Liver (tissue), 9 donors: Measurements from ENCODE around the gene COX7A1. TPM values are rescaled to one million over a fixed set of nuclear protein-coding genes. Genes with fewer than 3 reads are reported as not detected.
A peak's percentile ranks its signal among the peaks of the same experiment; 100 is the strongest.

Experiments
- DNase-seq: peaks from one replicate; pipeline ENCODE4 v3.0.0-alpha.2; 2017; ENCODE audit warnings: low spot score
- H3K27ac ChIP-seq, 2 donors: one replicate each; pipeline ENCODE4 v1.7.0; 2013; ENCODE audit warnings: inconsistent platforms in 2 of 2, low read length in 2 of 2, control low read depth in 1 of 2, low read depth in 1 of 2, mild to moderate bottlenecking in 1 of 2
- H3K27me3 ChIP-seq, 4 donors: one replicate each; pipeline versions ENCODE4 v1.6.1 to v1.7.0; 2013; ENCODE audit warnings: low read length in 3 of 4, inconsistent platforms in 1 of 4, mild to moderate bottlenecking in 1 of 4, moderate library complexity in 1 of 4; ENCODE audit not compliant: control insufficient read depth in 4 of 4, insufficient read depth in 4 of 4
- H3K36me3 ChIP-seq, 4 donors: one replicate each; pipeline versions ENCODE4 v1.6.1 to v1.7.0; 2013; ENCODE audit warnings: low read length in 3 of 4, mild to moderate bottlenecking in 3 of 4, low read depth in 1 of 4, moderate library complexity in 1 of 4; ENCODE audit not compliant: control insufficient read depth in 4 of 4, insufficient read depth in 3 of 4
- H3K4me1 ChIP-seq, 4 donors: one replicate each; pipeline versions ENCODE4 v1.6.1 to v1.7.0; 2013; ENCODE audit warnings: low read length in 3 of 4, mild to moderate bottlenecking in 3 of 4, moderate library complexity in 1 of 4; ENCODE audit not compliant: control insufficient read depth in 4 of 4, insufficient read depth in 4 of 4
- H3K4me3 ChIP-seq, 3 donors: one replicate each; pipeline versions ENCODE4 v1.6.1 to v1.7.0; 2013; ENCODE audit warnings: low read length in 3 of 3, control low read depth in 1 of 3, low read depth in 1 of 3, mild to moderate bottlenecking in 1 of 3
- H3K9ac ChIP-seq, 2 donors: one replicate each; pipeline ENCODE4 v1.7.0; 2013; ENCODE audit warnings: low read length in 2 of 2, mild to moderate bottlenecking in 2 of 2, moderate library complexity in 2 of 2, control low read depth in 1 of 2, low read depth in 1 of 2
- H3K9me3 ChIP-seq, 4 donors: one replicate each; pipeline versions ENCODE4 v1.6.1 to v1.7.0; 2013; ENCODE audit warnings: low read length in 3 of 4; ENCODE audit not compliant: control insufficient read depth in 4 of 4
- EGR1 ChIP-seq, 2 donors: IDR thresholded peaks; 2 replicates each; pipeline ENCODE4 v1.6.1; 2016 to 2018; ENCODE audit warnings: antibody characterized with exemption in 2 of 2, low read depth in 2 of 2
- FOXA1 ChIP-seq: IDR thresholded peaks from 2 replicates; pipeline ENCODE4 v1.6.1; 2016; ENCODE audit warnings: antibody characterized with exemption
- FOXA2 ChIP-seq: IDR thresholded peaks from 2 replicates; pipeline ENCODE4 v1.6.1; 2016; ENCODE audit warnings: antibody characterized with exemption
- GABPA ChIP-seq, 2 donors: IDR thresholded peaks in 1 of 2; conservative IDR thresholded peaks in 1 of 2; 2 replicates each; pipeline ENCODE4 v1.6.1; 2016; ENCODE audit warnings: antibody characterized with exemption in 2 of 2, mild to moderate bottlenecking in 1 of 2, moderate library complexity in 1 of 2
- HNF4A ChIP-seq, 2 donors: conservative IDR thresholded peaks; 2 replicates each; pipeline ENCODE4 v1.6.1; 2016; ENCODE audit warnings: antibody characterized with exemption in 2 of 2, mild to moderate bottlenecking in 2 of 2
- HNF4G ChIP-seq: IDR thresholded peaks from 2 replicates; pipeline ENCODE4 v1.6.1; 2016; ENCODE audit warnings: antibody characterized with exemption
- JUND ChIP-seq, 2 donors: IDR thresholded peaks; 2 replicates each; pipeline ENCODE4 v1.6.1; 2016; ENCODE audit warnings: antibody characterized with exemption in 2 of 2
- NR2F2 ChIP-seq: IDR thresholded peaks from 2 replicates; pipeline ENCODE4 v1.6.1; 2016; ENCODE audit warnings: antibody characterized with exemption
- RAD21 ChIP-seq, 2 donors: IDR thresholded peaks; 2 replicates each; pipeline ENCODE4 v1.6.1; 2016; ENCODE audit warnings: antibody characterized with exemption in 2 of 2, mild to moderate bottlenecking in 2 of 2
- RXRA ChIP-seq, 2 donors: IDR thresholded peaks; 2 replicates each; pipeline ENCODE4 v1.6.1; 2017 to 2018; ENCODE audit warnings: antibody characterized with exemption in 2 of 2, mild to moderate bottlenecking in 1 of 2
- SP1 ChIP-seq: IDR thresholded peaks from 2 replicates; pipeline ENCODE4 v1.6.1; 2018; ENCODE audit warnings: antibody characterized with exemption, mild to moderate bottlenecking
- YY1 ChIP-seq: IDR thresholded peaks from 2 replicates; pipeline ENCODE4 v1.6.1; 2016; ENCODE audit warnings: antibody characterized with exemption, mild to moderate bottlenecking
- WGBS: extraction: QIAGEN DNeasy Blood & Tissue Kit; methylation state at CpG from one replicate; pipeline ENCODE4 v1.1.7; 2013; 5-methylcytosine and 5-hydroxymethylcytosine counted together
- polyA plus RNA-seq, 2 donors: library from polyadenylated mRNA; stranded (reverse) in 1 of 2; unstranded in 1 of 2; fragments of 200-250 nt in 1 of 2; fragments of >200 nt in 1 of 2; fragmentation: Nextera tagmentation in 1 of 2; extraction: Ambion mirVana in 1 of 2; gene quantifications; one replicate each; pipeline versions ENCODE4 v1.2.1 to v1.2.3, GENCODE V29; 2013 to 2015
- total RNA-seq, 2 donors: library from RNA; depleted of rRNA; stranded (reverse); fragments of >200 nt; gene quantifications; one replicate each; pipeline ENCODE4 v1.2.3, GENCODE V29; 2014
- TF ChIP-seq, protein P1 (sequence below): fragments of 150-350 bp; IDR thresholded peaks from 2 replicates; pipeline ENCODE4 v1.5.1; 2017; ENCODE audit warnings: improper control_type of control experiment, low read depth, low read length; ENCODE audit not compliant: missing input control
- TF ChIP-seq, protein P2 (sequence below): IDR thresholded peaks from 2 replicates; pipeline ENCODE4 v1.6.1; 2016; ENCODE audit warnings: antibody characterized with exemption
- TF ChIP-seq, protein P3 (sequence below): IDR thresholded peaks from 2 replicates; pipeline ENCODE4 v1.6.1; 2016; ENCODE audit warnings: antibody characterized with exemption, mild to moderate bottlenecking
- donor health status: healthy.
- donor health status: healthy.
- donor health status: healthy.
- donor health status: healthy.
- donor health status: healthy.

Gene COX7A1
- total and polyA plus RNA-seq, 4 donors, result 0.17 to 11.4 (median 1.3) TPM

DNA sequence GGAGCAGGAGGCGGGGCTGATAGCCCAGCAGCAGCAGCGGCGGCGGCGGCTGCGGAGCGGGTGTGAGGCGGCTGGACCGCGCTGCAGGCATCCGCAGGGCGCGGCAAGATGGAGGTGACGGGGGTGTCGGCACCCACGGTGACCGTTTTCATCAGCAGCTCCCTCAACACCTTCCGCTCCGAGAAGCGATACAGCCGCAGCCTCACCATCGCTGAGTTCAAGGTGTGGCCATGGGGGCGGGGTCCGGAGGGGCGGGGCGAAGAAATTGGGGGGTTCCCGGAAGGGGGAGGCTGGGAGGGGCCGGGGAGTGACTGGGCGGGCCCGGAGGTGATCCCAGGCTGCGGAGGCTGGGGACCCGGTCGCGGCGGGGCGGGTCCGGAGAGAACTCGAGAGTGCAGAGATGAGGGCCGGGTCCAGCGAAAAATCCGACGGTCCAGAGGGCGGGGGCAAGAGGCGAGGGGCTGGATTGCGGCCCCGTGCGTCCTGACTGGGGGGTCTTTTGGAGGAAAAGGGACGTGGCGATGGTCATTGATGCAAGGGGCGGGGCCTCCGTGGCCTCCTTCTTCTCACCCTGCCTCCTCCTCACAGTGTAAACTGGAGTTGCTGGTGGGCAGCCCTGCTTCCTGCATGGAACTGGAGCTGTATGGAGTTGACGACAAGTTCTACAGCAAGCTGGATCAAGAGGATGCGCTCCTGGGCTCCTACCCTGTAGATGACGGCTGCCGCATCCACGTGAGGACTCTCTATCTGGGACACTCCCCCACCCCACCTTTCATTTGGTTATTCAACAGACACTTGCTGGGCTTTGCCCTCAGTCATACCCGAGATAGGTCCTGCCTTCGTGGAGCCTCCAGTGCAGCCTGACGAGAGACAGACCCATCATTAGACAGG, 36.5 kb downstream of the COX7A1 start, which contains the start of gene TBCB:
TBCB (plus strand) TSS at position 16 of the 891 bp plus-strand sequence; CDS start at position 109, 93 bp downstream.
- peak within 1 kb of the TSS; percentile 81 to 87 for H3K27ac ChIP-seq
- peaks cover 0 to 17% (median 8%) of the 10 kb centered on the region in 4 donors for H3K36me3 ChIP-seq
- no peaks in the 10 kb centered on the region for H3K9me3 ChIP-seq
- peaks cover 5 to 21% (median 17%) of the 10 kb centered on the region in 4 donors for H3K4me1 ChIP-seq
- TF ChIP-seq SP1, result peak; percentile 47
- TF ChIP-seq, protein P1, sequence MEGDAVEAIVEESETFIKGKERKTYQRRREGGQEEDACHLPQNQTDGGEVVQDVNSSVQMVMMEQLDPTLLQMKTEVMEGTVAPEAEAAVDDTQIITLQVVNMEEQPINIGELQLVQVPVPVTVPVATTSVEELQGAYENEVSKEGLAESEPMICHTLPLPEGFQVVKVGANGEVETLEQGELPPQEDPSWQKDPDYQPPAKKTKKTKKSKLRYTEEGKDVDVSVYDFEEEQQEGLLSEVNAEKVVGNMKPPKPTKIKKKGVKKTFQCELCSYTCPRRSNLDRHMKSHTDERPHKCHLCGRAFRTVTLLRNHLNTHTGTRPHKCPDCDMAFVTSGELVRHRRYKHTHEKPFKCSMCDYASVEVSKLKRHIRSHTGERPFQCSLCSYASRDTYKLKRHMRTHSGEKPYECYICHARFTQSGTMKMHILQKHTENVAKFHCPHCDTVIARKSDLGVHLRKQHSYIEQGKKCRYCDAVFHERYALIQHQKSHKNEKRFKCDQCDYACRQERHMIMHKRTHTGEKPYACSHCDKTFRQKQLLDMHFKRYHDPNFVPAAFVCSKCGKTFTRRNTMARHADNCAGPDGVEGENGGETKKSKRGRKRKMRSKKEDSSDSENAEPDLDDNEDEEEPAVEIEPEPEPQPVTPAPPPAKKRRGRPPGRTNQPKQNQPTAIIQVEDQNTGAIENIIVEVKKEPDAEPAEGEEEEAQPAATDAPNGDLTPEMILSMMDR, result no peak
- DNase-seq, result peak; percentile 87
- WGBS, result 9% methylated on average over 59 of the region's 59 CpGs
- no peaks in the 10 kb centered on the region for H3K27me3 ChIP-seq
- peak within 1 kb of the TSS; percentile 93 to 94 for H3K9ac ChIP-seq
- H3K4me3 ChIP-seq, result peak within 1 kb of the TSS; percentile 78 to 99 (median 97)

DNA sequence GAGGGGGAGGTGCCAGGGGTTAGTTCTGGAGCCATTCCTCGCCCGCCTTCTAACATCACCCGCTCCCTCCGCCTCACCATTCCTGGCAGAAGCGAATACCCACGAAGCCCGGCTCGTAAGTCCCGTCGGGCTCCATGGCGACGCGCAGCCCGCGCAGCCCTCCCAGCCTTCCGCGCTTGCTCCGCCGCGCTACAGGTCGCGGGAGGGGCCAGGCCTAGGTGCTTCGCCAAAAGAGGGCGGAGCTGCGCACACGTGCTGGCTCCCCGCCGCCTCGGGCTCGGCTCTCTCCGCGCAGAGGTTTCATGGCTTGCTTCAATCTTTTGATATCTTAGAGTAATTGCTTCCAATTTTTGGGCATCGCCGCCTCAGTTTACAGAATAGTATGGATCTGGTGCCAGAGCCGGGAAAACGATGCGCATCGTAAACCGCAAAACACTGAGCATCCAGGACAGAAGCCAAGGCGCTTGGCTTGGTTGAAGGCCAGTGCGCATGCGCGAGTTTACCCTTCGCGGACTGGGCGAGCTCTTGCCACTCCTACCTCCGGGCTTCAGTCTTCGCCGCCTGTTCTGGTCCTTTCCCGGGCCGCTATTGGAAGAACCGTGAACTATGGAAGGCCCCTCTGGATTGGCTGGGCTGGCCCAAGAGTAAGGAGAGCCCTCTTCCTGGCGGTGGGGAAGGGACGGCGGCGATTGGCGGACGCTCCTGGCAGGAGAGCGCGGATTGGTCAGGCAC, 37.4 kb downstream of the COX7A1 start, which contains the start of gene POLR2I:
POLR2I (minus strand) TSS at position 155 of the 732 bp plus-strand sequence; CDS start at position 136, 19 bp downstream.
- Histone ChIP-seq H3K4me3 (peak within 1 kb of the TSS; percentile 78 to 99 (median 97)), H3K27me3 (no peaks in the 10 kb centered on the region), H3K4me1 (peaks cover 5 to 21% (median 17%) of the 10 kb centered on the region in 4 donors), H3K36me3 (peaks cover 0 to 17% (median 8%) of the 10 kb centered on the region in 4 donors), H3K9ac (peak within 1 kb of the TSS; percentile 93 to 94), H3K27ac (peak within 1 kb of the TSS; percentile 81 to 87), H3K9me3 (no peaks in the 10 kb centered on the region)
- peak; percentile 95 for DNase-seq
- TF ChIP-seq SP1 (peak; percentile 99), RAD21 (IDR thresholded peaks at IDR 0.05) (peak in 1 of 2 donors; percentile 20), EGR1 (IDR thresholded peaks at IDR 0.05; ENCODE audit: low read depth in 2 of 2) (no peak), FOXA2 (no peak), FOXA1 (peak; percentile 3), NR2F2 (peak; percentile 15), JUND (IDR thresholded peaks at IDR 0.05) (peak in 1 of 2 donors; percentile 23), HNF4G (no peak), GABPA (IDR thresholded peaks at IDR 0.05 in 1 of 2, conservative IDR thresholded peaks at IDR 0.05 in 1 of 2) (peak in 1 of 2 donors; percentile 73), HNF4A (conservative IDR thresholded peaks at IDR 0.05) (peak; percentile 3 to 10), YY1 (peak; percentile 95), RXRA (IDR thresholded peaks at IDR 0.05) (peak; percentile 5 to 22)
- TF ChIP-seq, protein P2, sequence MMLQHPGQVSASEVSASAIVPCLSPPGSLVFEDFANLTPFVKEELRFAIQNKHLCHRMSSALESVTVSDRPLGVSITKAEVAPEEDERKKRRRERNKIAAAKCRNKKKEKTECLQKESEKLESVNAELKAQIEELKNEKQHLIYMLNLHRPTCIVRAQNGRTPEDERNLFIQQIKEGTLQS, result no peak
- TF ChIP-seq, protein P1, result no peak
- TF ChIP-seq, protein P3, sequence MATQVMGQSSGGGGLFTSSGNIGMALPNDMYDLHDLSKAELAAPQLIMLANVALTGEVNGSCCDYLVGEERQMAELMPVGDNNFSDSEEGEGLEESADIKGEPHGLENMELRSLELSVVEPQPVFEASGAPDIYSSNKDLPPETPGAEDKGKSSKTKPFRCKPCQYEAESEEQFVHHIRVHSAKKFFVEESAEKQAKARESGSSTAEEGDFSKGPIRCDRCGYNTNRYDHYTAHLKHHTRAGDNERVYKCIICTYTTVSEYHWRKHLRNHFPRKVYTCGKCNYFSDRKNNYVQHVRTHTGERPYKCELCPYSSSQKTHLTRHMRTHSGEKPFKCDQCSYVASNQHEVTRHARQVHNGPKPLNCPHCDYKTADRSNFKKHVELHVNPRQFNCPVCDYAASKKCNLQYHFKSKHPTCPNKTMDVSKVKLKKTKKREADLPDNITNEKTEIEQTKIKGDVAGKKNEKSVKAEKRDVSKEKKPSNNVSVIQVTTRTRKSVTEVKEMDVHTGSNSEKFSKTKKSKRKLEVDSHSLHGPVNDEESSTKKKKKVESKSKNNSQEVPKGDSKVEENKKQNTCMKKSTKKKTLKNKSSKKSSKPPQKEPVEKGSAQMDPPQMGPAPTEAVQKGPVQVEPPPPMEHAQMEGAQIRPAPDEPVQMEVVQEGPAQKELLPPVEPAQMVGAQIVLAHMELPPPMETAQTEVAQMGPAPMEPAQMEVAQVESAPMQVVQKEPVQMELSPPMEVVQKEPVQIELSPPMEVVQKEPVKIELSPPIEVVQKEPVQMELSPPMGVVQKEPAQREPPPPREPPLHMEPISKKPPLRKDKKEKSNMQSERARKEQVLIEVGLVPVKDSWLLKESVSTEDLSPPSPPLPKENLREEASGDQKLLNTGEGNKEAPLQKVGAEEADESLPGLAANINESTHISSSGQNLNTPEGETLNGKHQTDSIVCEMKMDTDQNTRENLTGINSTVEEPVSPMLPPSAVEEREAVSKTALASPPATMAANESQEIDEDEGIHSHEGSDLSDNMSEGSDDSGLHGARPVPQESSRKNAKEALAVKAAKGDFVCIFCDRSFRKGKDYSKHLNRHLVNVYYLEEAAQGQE, result peak; percentile 61
- WGBS, result under 1% methylated on average over 60 of the region's 60 CpGs
